Adipocyte (in vitro differentiated cells): ENCODE measurements around the gene SPEM3.

Source experiments
- DNase-seq: peaks from one replicate; pipeline ENCODE4 v3.0.0-alpha.2; 2015; ENCODE audit warnings: low read depth
- H3K27me3 ChIP-seq: replicated peaks from 2 replicates; pipeline ENCODE4 v1.7.0; 2013; ENCODE audit warnings: mild to moderate bottlenecking, low read length, moderate library complexity; ENCODE audit not compliant: control insufficient read depth, insufficient read depth
- H3K36me3 ChIP-seq: 2 replicates; pipeline ENCODE4 v1.7.0; 2013; ENCODE audit warnings: low read length, mild to moderate bottlenecking, moderate library complexity; ENCODE audit not compliant: control insufficient read depth, insufficient read depth, severe bottlenecking
- H3K4me1 ChIP-seq: 2 replicates; pipeline ENCODE4 v1.7.0; 2013; ENCODE audit warnings: mild to moderate bottlenecking, low read length, moderate library complexity; ENCODE audit not compliant: control insufficient read depth, insufficient read depth
- H3K4me3 ChIP-seq: 2 replicates; pipeline ENCODE4 v1.7.0; 2013; ENCODE audit warnings: mild to moderate bottlenecking, low read length, moderate library complexity
- H3K9ac ChIP-seq: 2 replicates; pipeline ENCODE4 v1.7.0; 2013; ENCODE audit warnings: mild to moderate bottlenecking, low read length, moderate library complexity
- H3K9me3 ChIP-seq: 2 replicates; pipeline ENCODE4 v1.7.0; 2013; ENCODE audit warnings: mild to moderate bottlenecking, low read length, moderate library complexity; ENCODE audit not compliant: control insufficient read depth

The SPEM3 gene

GRCh38 chr17:7439462-7440112 lies 10.9 kb downstream of the SPEM3 start, which contains the start of gene FGF11:
FGF11 (plus strand) TSS chr17:7439512; CDS start chr17:7439621, 109 bp downstream.
- Histone ChIP-seq H3K4me1 (peaks cover 28% of the 10 kb centered on the region), H3K9me3 (no peaks in the 10 kb centered on the region), H3K27me3 (peaks cover 15% of the 10 kb centered on the region), H3K9ac (peak within 1 kb of the TSS; percentile 54), H3K4me3 (peak within 1 kb of the TSS; percentile 71), H3K36me3 (no peaks in the 10 kb centered on the region)
- DNase-seq: peak; percentile 33

- peak overlapping the region; percentile 54 for H3K9ac ChIP-seq
- peak overlapping the region; percentile 71 for H3K4me3 ChIP-seq
- peaks cover 15% of the 10 kb centered on the region for H3K27me3 ChIP-seq
- H3K36me3 ChIP-seq: no peaks in the 10 kb centered on the region
- H3K9me3 ChIP-seq: no peaks in the 10 kb centered on the region
- peak; percentile 72 for DNase-seq
- H3K4me1 ChIP-seq: peaks cover 28% of the 10 kb centered on the region
Observed at GRCh38 chr17:7440113-7440833, 11.6 kb downstream of the SPEM3 start.

- peak; percentile 43 for DNase-seq
- Histone ChIP-seq H3K9me3 (no peaks in the 10 kb centered on the region), H3K36me3 (no peaks in the 10 kb centered on the region), H3K4me1 (peaks cover 25% of the 10 kb centered on the region), H3K9ac (no peak overlapping the region), H3K27me3 (peaks cover 19% of the 10 kb centered on the region), H3K4me3 (no peak overlapping the region)
Observed at GRCh38 chr17:7440834-7441195, 12.2 kb downstream of the SPEM3 start.

GRCh38 chr17:7441266-7441665 lies 12.6 kb downstream of the SPEM3 start:
- H3K36me3 ChIP-seq: no peaks in the 10 kb centered on the region
- H3K4me1 ChIP-seq: peaks cover 24% of the 10 kb centered on the region
- peaks cover 23% of the 10 kb centered on the region for H3K27me3 ChIP-seq
- H3K9me3 ChIP-seq: no peaks in the 10 kb centered on the region
- H3K4me3 ChIP-seq: no peak overlapping the region
- DNase-seq: no peak
- H3K9ac ChIP-seq: no peak overlapping the region

- Histone ChIP-seq H3K36me3 (no peaks in the 10 kb centered on the region), H3K27me3 (peaks cover 30% of the 10 kb centered on the region), H3K9ac (no peak overlapping the region), H3K4me3 (no peak overlapping the region), H3K4me1 (peaks cover 24% of the 10 kb centered on the region), H3K9me3 (no peaks in the 10 kb centered on the region)
- no peak for DNase-seq
Observed at GRCh38 chr17:7442142-7442541, 13.5 kb downstream of the SPEM3 start.

DNA sequence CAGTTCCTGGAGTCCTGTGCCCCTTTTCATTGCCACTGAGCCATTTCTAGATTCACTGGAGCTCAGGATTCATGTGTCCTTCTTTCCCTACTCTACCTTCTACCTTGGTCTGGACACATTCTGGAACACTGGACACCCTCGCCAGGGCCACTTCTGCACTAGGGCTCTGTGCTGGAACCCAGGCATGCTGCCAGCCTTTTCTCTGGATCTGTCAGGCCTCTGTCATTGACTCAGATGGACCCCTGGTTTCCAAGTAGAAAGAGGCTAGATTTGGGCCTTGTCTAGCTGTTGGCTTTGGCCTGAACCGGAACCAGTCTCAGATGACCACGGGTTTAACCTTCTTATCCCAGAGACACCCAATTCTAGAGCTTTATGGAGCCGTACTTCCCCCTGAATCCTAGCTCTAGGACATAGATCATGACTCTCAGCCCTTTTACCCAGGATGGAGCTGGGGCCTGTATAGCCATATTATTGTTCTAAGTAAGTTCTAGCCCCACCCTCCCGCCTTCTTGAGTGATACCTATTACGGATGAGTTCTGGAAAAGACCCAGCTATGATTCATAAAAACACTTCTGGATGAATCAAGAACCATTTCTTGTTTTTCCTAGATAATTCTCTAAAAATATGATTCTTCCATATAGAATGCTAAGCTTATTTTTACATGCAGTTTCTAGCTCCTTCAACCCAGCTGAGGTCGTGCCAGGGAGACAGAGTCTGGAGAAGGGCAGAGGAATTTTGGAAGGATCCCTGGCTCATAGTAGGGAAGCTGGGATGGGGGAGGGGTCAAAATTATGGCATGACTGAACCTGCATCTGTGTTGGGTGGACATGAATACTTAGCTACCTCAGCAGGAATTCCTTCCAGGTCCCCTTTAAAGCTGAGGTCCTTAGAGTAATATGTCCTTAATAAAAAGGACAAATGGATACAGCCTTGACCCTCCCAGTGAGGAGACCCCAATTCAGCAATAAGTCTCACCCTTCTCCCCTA lies 15.1 kb downstream of the SPEM3 start:
- Histone ChIP-seq H3K27me3 (peaks cover 31% of the 10 kb centered on the region), H3K4me1 (peaks cover 21% of the 10 kb centered on the region), H3K9ac (no peak overlapping the region), H3K36me3 (no peaks in the 10 kb centered on the region), H3K9me3 (no peaks in the 10 kb centered on the region), H3K4me3 (no peak overlapping the region)
- DNase-seq: peak; percentile 31

GRCh38 chr17:7444682-7445618 lies 16.3 kb downstream of the SPEM3 start, which contains the start of gene CHRNB1:
CHRNB1 (plus strand) TSS chr17:7445061; CDS start chr17:7445128, 67 bp downstream.
- H3K4me3 ChIP-seq: peak within 1 kb of the TSS; percentile 70
- DNase-seq: peak; percentile 48
- no peaks in the 10 kb centered on the region for H3K36me3 ChIP-seq
- H3K4me1 ChIP-seq: peaks cover 18% of the 10 kb centered on the region
- peaks cover 27% of the 10 kb centered on the region for H3K27me3 ChIP-seq
- no peak within 1 kb of the TSS for H3K9ac ChIP-seq
- no peaks in the 10 kb centered on the region for H3K9me3 ChIP-seq

DNA sequence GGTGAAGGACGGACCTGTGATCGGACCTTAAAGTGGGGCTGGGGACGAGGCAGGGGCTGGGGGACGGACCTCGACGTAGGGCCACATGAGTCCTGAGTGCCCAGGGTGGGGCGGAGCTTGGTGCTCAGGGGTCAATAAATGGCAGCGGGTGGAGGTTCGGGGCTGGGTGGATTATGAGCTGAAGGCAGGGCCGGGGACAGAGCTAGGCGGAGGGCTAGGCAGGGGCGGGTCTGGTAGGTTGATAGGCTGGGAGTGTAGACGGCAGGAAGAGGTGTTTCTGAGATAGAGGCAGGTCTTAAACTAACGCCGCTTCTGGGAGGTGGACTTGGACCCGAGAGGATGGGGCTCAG lies 16.9 kb downstream of the SPEM3 start:
- H3K4me1 ChIP-seq: peaks cover 13% of the 10 kb centered on the region
- no peak for DNase-seq
- H3K4me3 ChIP-seq: peak overlapping the region; percentile 70
- no peaks in the 10 kb centered on the region for H3K9me3 ChIP-seq
- peaks cover 27% of the 10 kb centered on the region for H3K27me3 ChIP-seq
- no peak overlapping the region for H3K9ac ChIP-seq
- H3K36me3 ChIP-seq: no peaks in the 10 kb centered on the region

- H3K36me3 ChIP-seq: no peaks in the 10 kb centered on the region
- no peak overlapping the region for H3K4me3 ChIP-seq
- H3K4me1 ChIP-seq: peaks cover 7% of the 10 kb centered on the region
- no peak for DNase-seq
- no peak overlapping the region for H3K9ac ChIP-seq
- H3K9me3 ChIP-seq: no peaks in the 10 kb centered on the region
- H3K27me3 ChIP-seq: peaks cover 27% of the 10 kb centered on the region
Observed at GRCh38 chr17:7448461-7448860, 19.8 kb downstream of the SPEM3 start.

DNA sequence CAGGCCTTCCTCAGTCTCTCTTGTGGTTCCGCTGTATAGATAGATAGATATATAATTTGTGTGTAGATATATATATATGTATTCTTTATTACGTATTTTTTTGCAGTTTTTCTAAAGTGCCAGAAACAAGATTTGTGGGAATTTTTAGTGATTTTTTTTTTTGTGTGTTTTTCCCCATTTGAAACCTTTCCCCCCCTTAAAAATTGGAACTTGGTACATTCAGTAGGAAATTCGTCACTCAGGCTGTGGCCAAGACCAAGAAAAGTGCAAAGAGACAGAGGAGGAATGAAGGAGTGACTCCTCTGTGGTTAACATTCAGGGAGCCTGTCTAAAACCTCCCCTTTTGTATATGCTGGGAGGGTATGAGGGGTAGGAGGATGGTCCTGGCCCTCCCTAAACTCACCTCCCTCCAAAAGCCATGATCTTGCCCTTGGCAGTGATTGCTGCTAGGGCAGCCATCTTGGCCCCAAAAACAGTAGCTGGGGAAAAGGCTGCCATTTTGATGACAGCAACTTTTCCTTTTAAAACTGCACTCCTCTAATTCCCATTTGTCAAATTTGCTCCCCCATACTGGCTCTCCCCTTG lies 31.4 kb downstream of the SPEM3 start:
- Histone ChIP-seq H3K9me3 (no peaks in the 10 kb centered on the region), H3K36me3 (peaks cover 29% of the 10 kb centered on the region), H3K4me1 (peaks cover 14% of the 10 kb centered on the region), H3K4me3 (no peak overlapping the region), H3K27me3 (no peaks in the 10 kb centered on the region), H3K9ac (no peak overlapping the region)
- DNase-seq: no peak
